Fibroblast of lung (primary cell): ENCODE data around the gene AGXT. TPM values are rescaled to one million over a fixed set of nuclear protein-coding genes. Genes with fewer than 3 reads are reported as not detected.

Source experiments
- DNase-seq, 2 donors: peaks; one replicate each; pipeline versions ENCODE4 v3.0.0 to v3.0.0-alpha.2; 2010; ENCODE audit warnings: low read depth in 2 of 2
- H2AFZ ChIP-seq: 2 replicates; pipeline ENCODE4 v1.5.1; 2012; ENCODE audit warnings: low read length, control low read depth, inconsistent platforms
- H3K27ac ChIP-seq: 2 replicates; pipeline ENCODE4 v1.5.1; 2011; ENCODE audit warnings: low read length, control low read depth; ENCODE audit not compliant: insufficient read depth
- H3K27me3 ChIP-seq: 2 replicates; pipeline ENCODE4 v1.5.1; 2011; ENCODE audit warnings: mild to moderate bottlenecking, low read length; ENCODE audit not compliant: control insufficient read depth, insufficient read depth
- H3K36me3 ChIP-seq: 2 replicates; pipeline ENCODE4 v1.5.1; 2011; ENCODE audit warnings: low read length; ENCODE audit not compliant: control insufficient read depth, insufficient read depth
- H3K4me1 ChIP-seq: 2 replicates; pipeline ENCODE4 v1.5.1; 2011; ENCODE audit warnings: low read length; ENCODE audit not compliant: control insufficient read depth, insufficient read depth; ENCODE audit errors: extremely low read depth
- H3K4me2 ChIP-seq: 2 replicates; pipeline ENCODE4 v1.5.1; 2011; ENCODE audit warnings: low read length, control low read depth; ENCODE audit not compliant: insufficient read depth; ENCODE audit errors: extremely low read depth
- H3K4me3 ChIP-seq, 4 experiments: fragments of 200-600 bp in 1 of 4; sonication (generic) in 1 of 4; replicated peaks in 1 of 4; 2 replicates each; pipeline ENCODE4 v1.5.1; 2011 to 2016; ENCODE audit warnings: low read length in 4 of 4, low read depth in 3 of 4, mild to moderate bottlenecking in 3 of 4, control low read depth in 2 of 4, inconsistent platforms in 1 of 4, mixed read lengths in 1 of 4; ENCODE audit not compliant: insufficient read depth in 1 of 4; ENCODE audit errors: control extremely low read depth in 1 of 4
- H3K79me2 ChIP-seq: 2 replicates; pipeline ENCODE4 v1.5.1; 2012; ENCODE audit warnings: mild to moderate bottlenecking, low read length, inconsistent platforms; ENCODE audit not compliant: control insufficient read depth, insufficient read depth
- H3K9ac ChIP-seq: 2 replicates; pipeline ENCODE4 v1.5.1; 2011; ENCODE audit warnings: mild to moderate bottlenecking, low read length, control low read depth; ENCODE audit not compliant: insufficient read depth
- H3K9me3 ChIP-seq: 2 replicates; pipeline ENCODE4 v1.5.1; 2012; ENCODE audit warnings: low read depth, low read length; ENCODE audit not compliant: control insufficient read depth, insufficient read depth
- H4K20me1 ChIP-seq: 2 replicates; pipeline ENCODE4 v1.5.1; 2011; ENCODE audit warnings: low read length; ENCODE audit not compliant: control insufficient read depth, insufficient read depth; ENCODE audit errors: extremely low read depth
- EZH2 ChIP-seq: IDR thresholded peaks from 2 replicates; pipeline ENCODE4 v1.5.1; 2012; ENCODE audit warnings: low read length, control low read depth, mild to moderate bottlenecking; ENCODE audit errors: missing control alignments
- polyA plus RNA-seq, 2 donors: library from polyadenylated mRNA; depleted of rRNA in 1 of 2; stranded (reverse) in 1 of 2; unstranded in 1 of 2; fragments of >200 nt; gene quantifications; 2 replicates each; pipeline ENCODE4 v1.2.1, GENCODE V29; 2011 to 2012; ENCODE audit warnings: missing spikeins in 1 of 2
- total RNA-seq: library from RNA; depleted of rRNA; stranded (reverse); fragments of >200 nt; gene quantifications from 2 replicates; pipeline ENCODE4 v1.2.1, GENCODE V29; 2014
- TF ChIP-seq, protein P1 (sequence below), 2 donors: IDR thresholded peaks in 1 of 2; conservative IDR thresholded peaks in 1 of 2; 1 replicate in 1 of 2; 2 replicates in 1 of 2; pipeline ENCODE4 v1.5.1; 2011 to 2012; ENCODE audit warnings: low read length in 2 of 2, control low read depth in 1 of 2, inconsistent platforms in 1 of 2, low read depth in 1 of 2, mild to moderate bottlenecking in 1 of 2

Gene AGXT
- total and polyA plus RNA-seq, 2 donors (not counting 1 experiment from before 2014, with no cell fraction given), result not detected

GRCh38 chr2:240822280-240822847 lies 46.3 kb upstream of the AGXT start:
- Histone ChIP-seq H3K36me3 (no peaks in the 10 kb centered on the region), H3K4me1 (no peaks in the 10 kb centered on the region), H3K4me3 (no peak overlapping the region), H3K9me3 (no peaks in the 10 kb centered on the region), H3K4me2 (no peak overlapping the region), H4K20me1 (no peaks in the 10 kb centered on the region), H2AFZ (no peak overlapping the region), H3K9ac (no peak overlapping the region), H3K27me3 (peaks cover 40% of the 10 kb centered on the region), H3K27ac (no peak overlapping the region), H3K79me2 (no peaks in the 10 kb centered on the region)
- DNase-seq, result no peak
- TF ChIP-seq, protein P1, sequence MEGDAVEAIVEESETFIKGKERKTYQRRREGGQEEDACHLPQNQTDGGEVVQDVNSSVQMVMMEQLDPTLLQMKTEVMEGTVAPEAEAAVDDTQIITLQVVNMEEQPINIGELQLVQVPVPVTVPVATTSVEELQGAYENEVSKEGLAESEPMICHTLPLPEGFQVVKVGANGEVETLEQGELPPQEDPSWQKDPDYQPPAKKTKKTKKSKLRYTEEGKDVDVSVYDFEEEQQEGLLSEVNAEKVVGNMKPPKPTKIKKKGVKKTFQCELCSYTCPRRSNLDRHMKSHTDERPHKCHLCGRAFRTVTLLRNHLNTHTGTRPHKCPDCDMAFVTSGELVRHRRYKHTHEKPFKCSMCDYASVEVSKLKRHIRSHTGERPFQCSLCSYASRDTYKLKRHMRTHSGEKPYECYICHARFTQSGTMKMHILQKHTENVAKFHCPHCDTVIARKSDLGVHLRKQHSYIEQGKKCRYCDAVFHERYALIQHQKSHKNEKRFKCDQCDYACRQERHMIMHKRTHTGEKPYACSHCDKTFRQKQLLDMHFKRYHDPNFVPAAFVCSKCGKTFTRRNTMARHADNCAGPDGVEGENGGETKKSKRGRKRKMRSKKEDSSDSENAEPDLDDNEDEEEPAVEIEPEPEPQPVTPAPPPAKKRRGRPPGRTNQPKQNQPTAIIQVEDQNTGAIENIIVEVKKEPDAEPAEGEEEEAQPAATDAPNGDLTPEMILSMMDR (conservative IDR thresholded peaks at IDR 0.05 in 1 of 2, IDR thresholded peaks at IDR 0.05 in 1 of 2; ENCODE audit: low read depth in 1 of 2, low read length in 2 of 2), result no peak
- TF ChIP-seq EZH2, result no peak

DNA sequence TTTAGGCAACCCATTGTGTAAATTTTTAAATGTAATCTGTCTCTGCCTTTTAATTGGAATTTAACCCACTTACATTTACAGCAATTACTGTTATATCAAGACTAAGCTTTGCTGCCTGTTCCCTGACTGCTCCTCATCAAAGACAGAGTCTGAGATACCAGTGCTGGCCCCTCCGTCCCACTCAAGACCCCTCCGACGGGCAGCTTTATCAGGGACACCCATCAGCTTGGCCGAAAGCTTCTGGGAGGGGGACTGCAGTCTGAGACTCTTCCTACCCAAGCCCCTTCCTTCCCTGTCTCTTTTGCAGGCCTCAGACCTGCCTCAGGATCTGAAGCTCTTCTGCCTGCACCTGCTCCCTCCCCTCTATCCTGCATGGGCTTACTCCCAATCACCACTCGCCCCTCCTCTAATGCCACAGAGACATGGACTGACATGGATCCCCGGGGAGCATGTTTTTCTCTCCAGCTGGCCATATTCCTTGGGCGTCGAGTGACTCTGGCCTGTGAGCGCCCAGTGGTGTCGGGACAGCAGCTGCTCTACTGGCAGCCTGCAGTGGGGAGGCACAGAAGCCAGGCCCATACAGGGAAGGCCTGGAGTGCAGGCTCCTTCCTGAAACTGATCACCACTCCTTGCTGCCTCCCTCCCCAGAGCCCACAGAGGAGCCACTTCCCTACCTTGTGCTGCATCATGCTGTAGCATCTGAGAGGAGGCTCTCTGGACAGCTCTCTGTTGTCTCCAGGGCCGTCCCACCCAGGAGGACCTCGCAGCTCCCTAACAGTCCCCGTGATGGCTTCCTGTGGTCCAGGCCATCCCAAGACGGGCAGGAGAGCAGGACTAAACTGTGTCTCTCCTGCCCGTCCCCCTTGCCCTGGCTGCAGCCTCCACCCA lies 44.9 kb upstream of the AGXT start:
- H3K9me3 ChIP-seq, result no peaks in the 10 kb centered on the region
- H3K4me1 ChIP-seq, result no peaks in the 10 kb centered on the region
- no peaks in the 10 kb centered on the region for H4K20me1 ChIP-seq
- DNase-seq, result no peak
- no peaks in the 10 kb centered on the region for H3K79me2 ChIP-seq
- no peaks in the 10 kb centered on the region for H3K36me3 ChIP-seq
- no peak overlapping the region for H2AFZ ChIP-seq
- TF ChIP-seq, protein P1 (conservative IDR thresholded peaks at IDR 0.05 in 1 of 2, IDR thresholded peaks at IDR 0.05 in 1 of 2; ENCODE audit: low read depth in 1 of 2, low read length in 2 of 2), result no peak
- TF ChIP-seq EZH2, result no peak
- H3K27me3 ChIP-seq, result peaks cover 40% of the 10 kb centered on the region
- no peak overlapping the region for H3K4me2 ChIP-seq
- no peak overlapping the region for H3K27ac ChIP-seq
- no peak overlapping the region for H3K9ac ChIP-seq
- no peak overlapping the region for H3K4me3 ChIP-seq

DNA sequence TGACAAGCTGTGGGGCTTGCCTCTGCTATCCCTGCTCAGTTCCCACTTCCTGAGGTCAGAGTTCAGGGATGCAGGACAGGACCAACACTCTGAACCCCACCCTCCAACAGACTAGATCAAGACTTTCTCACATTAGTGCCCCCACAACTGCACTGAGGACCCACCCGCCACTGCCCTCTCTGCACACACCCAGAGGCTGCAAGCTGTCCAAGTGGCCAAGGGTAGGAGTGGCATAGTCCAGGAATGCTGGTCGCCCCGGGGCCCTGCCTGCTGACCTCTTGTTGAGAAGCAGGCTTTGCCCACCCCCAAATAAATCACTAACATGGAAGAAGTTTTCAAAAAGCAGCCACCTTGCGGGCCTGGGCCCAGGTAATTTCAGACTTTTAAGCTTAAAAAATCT lies 43.1 kb upstream of the AGXT start:
- Histone ChIP-seq H3K9ac (no peak overlapping the region), H3K27me3 (peaks cover 42% of the 10 kb centered on the region)

More for the DNA sequence above, 43.1 kb upstream of the AGXT start:
- Histone ChIP-seq H3K4me1 (no peaks in the 10 kb centered on the region), H4K20me1 (no peaks in the 10 kb centered on the region), H2AFZ (no peak overlapping the region), H3K4me2 (no peak overlapping the region), H3K27ac (no peak overlapping the region), H3K9me3 (no peaks in the 10 kb centered on the region), H3K36me3 (no peaks in the 10 kb centered on the region), H3K79me2 (no peaks in the 10 kb centered on the region), H3K4me3 (no peak overlapping the region)
- TF ChIP-seq EZH2, result no peak
- TF ChIP-seq, protein P1 (conservative IDR thresholded peaks at IDR 0.05 in 1 of 2, IDR thresholded peaks at IDR 0.05 in 1 of 2; ENCODE audit: low read depth in 1 of 2, low read length in 2 of 2), result no peak
- no peak for DNase-seq
